NCI-H460 (cell line): ENCODE measurements around the gene RAB14. TPM values are rescaled to one million over a fixed set of nuclear protein-coding genes. Genes with fewer than 3 reads are reported as not detected.
"Not testable (repeated sequence)": the region's sequence is repeated elsewhere in the genome, so short reads cannot be mapped to it uniquely, and the experiment has no call there.

Source experiments
- DNase-seq: peaks from one replicate; pipeline ENCODE4 v3.0.0-alpha.2; 2016; ENCODE audit warnings: low read depth; ENCODE audit errors: extremely low read depth
- total RNA-seq: library from RNA; depleted of rRNA; stranded (reverse); fragments of >200 nt; shearing (Covaris generic); gene quantifications from 2 replicates; pipeline ENCODE4 v1.2.3, GENCODE V29; 2014

Gene RAB14
- total RNA-seq, 1 experiment from 2014 or later: 35.5 TPM

DNA sequence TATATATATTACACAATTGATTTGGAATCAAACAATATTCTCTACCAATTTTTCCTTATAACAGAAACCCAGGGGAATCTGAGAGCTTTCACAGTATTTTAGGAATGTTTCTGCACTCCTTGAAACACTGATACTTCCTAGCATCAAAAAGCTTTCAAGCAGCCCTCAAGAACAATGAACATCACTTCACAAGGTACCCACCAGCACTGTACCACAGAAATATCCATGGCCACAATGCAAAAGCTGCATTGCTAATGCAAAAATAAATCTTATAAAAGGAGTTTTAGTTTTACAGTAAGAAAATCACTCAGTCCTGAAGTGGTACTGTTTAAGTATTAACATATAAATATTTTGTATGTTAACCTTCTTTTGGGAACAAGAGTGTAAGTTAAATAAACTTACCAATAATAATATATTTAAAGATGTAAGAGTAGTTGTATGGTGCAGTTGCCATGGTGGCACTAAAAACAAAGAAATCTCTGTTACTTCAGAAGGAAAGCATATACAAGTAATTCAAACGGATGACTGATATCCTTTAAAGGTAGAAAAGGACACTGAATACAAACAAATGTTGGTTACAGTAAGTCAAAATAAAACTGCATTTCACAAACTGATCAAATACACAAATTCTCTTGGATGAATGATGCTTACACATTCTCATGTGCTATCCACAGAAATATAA lies 8.6 kb downstream of the RAB14 start:
- no peak for DNase-seq

DNA sequence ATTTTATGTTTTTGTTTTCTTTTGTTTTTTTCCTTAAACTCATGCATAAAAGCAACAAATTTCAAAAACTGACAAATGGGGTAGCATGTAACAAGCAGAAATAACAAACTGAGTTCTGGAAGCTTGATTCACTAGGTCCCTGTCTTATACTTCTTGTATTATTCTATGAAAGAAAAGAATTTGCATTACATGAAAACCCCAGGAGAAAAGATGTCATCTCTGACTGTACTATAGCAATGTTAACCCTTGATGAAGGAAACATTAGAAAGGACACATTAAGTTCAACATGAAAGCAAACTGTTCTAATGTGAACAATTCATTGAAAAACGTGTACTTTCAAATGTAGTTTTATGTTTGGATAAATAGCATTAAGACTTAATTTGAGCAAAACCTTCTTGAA lies 9.2 kb downstream of the RAB14 start:
- DNase-seq: no peak

DNA sequence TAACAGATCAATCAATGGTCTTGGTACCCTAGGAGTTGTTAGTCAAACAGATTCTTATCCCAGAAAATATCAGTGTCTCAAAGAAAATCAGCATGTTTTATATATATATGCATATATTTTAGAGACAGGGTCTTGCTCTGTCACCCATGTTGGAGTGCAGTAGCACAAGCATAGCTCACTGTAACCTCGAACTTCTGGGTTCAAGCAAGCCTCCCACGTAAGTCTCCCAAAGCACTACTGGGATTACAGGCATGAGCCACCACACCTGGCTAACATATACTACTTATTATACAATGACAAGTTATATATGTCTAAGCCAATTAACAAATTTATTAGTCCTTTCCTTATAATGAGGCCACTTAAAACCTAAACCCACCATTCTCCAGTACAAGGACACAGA lies 10.4 kb downstream of the RAB14 start:
- no peak for DNase-seq

DNA sequence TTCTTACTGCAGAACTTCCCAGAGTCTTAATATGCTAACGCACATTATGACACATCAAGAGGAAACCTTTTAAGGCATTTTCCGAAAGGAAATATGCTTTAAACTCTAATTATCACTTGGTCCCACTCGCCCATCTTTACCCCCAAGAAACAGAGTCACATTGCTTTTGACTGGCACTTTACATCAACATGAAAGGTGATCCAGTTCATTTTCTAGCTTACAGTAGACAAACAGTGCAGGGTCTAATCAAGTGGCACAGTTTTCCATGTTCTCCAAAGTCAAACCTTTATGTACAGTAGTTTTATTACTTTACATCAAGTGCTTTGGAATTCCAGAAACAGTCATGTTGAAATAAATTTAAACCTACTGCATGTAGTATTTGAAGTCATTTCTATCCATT lies 12.0 kb downstream of the RAB14 start:
- DNase-seq: no peak

DNA sequence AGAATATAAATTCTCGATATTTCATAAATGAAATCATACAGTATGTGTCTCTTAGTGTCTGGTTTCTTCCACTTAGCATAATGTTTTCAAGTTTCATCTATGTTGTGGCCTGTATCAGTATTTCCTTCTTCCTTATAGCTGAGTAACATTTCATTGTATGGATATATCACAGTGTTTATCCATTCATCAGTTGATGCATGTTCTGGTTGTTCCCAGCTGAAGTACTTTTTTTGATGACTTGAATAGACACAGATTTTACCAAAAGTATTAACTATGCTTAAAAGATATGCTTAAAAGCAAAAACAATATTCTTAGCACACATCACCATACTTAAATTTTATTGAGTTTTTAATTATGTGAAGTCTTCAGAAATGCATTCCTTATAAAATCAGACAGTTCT lies 12.7 kb downstream of the RAB14 start:
- DNase-seq: no peak

DNA sequence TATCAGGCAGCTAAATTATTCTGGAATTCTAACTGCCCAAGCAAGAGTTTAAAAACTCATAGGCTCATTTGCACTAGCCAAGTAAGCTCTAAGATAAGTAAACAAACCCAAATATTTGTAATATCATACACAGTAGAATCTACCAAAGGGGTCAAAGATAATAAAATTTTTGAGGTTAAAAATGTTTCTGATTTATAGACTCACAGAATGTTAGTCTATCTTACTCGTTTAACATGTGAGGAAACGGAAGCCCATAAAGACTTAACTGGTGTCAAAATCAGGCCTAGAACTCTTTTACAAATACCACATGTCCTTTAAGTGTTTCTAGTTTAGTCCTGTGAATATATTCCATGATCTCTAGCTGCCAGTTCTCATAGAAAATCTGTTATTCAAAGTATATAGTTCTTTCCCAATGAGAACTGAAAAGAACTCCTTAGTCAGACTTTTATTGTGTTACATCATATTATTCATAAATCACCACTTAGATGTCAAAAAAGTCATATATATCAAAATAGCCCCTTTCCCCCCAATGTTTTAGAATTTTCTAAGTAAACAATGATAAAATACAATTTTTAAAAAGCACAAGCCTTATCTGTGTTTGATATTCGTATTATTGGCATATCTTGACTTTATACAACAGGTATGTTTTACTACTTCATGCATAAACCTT lies 13.9 kb downstream of the RAB14 start:
- DNase-seq: no peak

DNA sequence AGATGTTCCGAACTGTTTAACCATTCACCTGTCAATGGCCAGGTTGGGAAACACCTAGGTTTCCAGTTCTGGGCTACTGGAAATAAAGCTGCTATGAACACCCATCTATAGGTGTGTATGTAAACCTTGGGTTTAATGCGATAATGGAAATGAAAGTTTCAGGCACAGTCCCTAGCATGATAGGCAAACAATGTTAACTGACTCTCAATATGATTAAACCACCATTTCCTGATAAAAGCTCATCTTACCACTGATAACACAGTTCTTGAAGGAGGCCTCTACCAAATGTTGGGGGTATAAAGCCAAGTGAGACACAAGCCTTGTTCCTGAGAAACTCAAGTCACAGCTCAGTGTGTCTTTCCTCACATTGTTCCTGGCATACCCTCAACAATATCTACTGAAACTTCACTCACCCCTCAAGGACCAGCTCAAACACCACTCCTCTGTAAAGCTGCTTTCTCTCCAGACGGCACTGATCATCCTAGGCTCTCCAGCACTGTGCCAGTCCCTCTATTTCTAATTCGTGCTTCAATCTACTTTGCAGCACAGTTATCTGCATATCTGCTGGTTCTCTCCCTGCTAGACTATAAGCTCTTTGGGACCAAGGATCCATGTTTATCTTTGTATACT lies 15.8 kb downstream of the RAB14 start:
- DNase-seq: no peak

DNA sequence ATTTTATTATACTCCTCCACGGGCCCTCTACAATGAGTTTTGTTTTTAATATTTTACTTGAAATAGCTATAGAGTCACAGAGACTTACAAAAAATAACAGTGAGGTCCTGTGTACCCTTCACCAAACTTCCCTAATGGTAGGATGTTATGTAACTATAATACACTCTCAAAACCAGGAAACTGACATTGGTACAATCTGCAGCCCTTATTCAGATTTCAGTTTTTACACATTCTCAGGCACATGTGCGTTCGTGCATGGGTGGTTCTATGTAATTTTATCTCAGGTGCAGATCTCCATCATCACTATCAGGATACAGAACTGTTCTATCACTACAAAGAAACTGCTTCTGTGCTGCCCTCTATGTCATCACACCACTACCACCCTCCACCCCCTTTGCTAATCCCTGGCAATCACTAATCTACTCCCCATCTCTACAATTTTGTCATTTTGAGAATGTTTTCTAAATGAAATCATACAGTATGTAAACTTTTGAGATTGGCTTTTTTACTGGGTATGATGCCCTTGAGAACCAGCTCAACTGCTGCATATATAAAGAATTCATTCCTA lies 16.4 kb downstream of the RAB14 start:
- DNase-seq: no peak

DNA sequence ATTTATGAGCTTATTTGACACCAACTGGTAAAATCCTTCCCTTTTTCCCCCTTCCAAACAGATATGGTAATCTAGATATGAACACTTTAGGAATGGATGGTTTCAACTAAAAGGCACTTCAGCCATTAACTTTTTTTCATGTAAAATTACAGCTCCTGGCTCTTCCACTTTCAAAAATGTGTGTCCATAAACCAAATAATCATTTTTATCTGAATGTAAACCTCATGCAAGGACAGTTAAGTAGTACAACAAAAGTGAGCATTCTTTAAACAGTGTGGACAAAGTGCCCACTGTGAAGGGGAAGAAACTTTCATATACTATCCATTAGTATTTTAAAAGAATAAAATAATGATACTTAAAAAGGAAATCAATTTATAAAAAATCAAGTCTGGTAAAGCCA lies 17.2 kb downstream of the RAB14 start:
- DNase-seq: no peak

DNA sequence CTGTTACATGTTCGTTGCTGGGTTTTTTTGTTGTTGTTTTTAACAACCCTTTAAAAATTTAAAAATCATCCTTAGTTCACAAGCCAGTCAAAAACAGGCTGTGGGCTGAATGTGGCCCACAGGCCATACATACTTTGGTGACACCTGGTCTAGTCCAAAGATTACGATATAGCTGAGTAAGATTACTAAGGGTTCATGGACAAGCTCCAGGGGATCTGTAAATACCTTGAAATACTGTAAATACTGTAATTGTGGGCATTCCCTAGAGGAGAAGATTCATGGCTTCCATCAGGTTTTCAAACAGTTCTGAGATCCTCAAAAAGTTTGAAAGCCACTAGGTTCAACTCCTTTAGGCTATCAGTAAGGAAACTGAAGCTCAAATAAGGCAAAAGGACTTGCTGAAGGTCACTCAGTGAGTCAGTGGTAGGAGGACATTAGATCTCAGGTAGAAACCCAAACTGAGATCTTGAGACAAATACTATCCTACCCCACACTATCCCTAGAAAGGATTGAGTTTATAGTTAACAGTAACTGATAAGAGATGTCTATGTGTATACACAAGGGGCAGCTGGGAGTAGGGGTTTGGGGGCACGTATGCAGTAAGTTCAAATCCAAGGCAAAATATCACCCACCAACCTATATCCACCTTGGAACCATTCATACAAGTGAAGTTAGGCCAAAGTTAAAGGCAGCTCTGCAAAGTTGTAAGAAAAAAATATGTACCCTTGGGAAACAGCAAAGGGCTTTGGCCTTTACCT lies 17.8 kb downstream of the RAB14 start:
- no peak for DNase-seq

DNA sequence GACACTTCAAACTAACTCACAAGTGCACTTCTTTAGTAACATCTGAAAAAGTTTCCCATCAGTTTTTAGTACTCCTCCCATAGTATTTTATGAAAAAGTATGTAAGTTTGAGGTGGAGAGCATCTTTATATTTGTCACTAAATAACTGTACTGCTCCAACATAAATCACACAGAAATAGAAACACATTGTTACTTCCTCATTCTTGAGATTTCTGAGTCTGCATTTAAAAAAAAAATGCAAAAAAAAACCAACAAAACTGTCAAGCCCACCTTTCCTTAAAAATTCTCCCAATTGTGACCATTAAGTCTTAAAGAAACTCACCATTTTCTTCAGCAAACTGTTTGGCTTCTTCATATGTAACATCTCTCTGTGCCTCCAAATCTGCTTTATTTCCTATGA lies 18.7 kb downstream of the RAB14 start:
- DNase-seq: no peak

DNA sequence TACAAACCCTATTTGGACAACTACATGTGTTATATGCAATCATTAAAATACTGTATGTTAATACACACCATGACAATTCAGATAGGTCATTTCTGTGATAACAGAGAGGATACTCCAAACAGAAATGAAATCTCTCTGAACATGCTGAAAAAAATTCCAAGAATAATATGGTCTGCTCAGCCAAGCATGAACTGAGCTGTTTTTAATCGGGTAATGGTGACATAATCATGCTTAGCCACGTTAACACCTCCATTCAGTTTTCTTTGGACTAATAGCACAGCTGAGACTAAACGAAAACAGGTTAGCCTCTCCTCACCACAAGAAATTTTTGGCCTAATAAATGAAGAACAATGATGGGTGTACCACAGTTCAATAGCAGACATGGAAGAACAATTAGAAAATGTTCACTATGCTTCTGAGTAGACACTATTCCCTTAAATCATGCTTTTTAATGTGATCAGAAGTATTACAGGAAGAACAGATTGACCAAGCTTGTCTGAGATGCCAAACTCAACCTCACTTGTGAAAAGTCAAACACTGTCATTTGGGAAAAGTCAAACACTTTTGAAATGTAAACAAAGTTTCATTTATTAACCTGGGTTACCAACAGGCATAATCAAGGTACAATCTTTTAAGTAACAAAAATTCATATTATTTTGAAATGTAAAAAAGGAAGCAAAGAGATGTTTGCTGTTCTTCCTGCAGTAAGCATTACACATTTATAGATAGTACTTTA lies 19.4 kb downstream of the RAB14 start:
- DNase-seq: no peak

DNA sequence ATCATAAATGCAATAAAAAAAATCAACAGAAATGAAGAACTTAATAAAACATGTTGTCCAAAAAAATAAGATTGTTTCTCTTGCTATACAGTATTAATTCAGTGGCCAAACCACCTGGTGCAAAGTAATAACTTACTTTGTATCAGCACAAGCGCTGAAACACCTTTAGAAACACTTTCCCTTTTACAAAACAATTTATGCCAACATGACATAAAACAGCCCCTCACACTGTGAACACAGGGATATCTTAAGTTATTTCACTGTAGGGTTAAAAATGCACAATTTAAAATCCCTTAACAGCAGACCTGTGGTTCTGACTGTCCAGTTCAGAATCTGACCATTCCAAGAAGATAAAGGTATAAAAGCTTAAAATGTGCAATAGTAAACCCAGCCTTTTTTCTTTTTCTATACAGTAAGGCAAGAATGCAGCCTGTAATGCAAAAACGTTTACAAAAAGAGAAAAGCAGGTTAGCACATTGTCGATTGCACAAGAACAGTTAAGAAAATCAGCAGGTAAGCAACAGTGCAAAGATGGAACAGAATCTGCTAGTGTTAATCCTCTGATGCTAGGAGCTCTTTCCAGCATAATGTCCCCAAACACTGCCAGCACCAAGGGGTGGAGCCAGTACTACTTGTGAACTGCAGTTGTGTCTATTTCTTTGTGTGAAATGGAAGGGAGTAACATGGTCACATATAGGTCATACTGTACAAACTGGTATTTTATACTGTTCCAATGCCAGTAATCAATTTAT lies 21.6 kb downstream of the RAB14 start:
- no peak for DNase-seq

DNA sequence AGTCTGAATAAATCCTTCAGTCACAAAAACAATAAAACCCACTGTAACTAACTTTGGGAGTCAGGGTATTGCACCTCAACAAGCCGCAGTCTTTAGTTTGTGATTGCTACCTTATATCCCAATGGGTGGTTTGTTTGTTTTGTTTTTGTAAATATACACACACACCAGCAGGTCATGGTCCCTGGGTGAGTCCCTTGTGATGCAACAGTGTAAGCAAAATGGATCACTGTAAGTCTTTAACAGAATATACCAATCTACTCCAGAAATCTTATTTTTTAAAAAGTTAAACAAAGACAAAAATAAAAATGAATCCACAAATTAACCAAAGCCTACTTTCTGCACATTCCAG lies 22.3 kb downstream of the RAB14 start:
- not testable (repeated sequence) for DNase-seq

DNA sequence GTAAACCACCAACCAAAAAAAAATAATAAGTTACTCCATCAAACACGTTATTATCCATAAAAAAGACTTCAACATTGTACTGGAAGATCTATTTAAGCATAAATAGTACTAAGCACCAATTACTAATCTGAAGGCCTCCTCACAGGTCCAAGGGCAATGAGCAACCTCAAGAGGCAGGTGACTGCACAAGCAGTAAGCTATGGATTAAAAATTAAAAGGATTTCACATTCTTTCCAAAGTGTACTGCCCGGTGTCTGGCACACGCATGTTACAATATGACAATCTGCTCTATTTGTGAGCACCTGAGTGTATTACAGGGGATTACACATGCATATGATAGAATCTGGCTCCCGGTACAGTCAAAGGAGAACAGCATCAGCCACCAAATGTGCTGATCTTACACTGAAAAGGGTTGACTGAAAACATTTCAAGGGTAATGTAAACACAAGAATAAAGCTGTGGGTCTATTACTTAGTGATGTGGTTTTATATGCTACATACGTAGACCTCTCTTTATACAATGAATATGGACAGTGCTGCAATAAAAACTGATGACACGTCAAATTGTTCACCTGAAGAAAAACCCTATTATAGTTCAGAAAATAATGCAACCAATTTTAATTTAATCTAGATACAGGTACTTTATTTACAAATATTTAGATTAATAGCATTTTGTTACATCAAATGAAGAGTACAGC lies 22.8 kb downstream of the RAB14 start:
- DNase-seq: no peak

DNA sequence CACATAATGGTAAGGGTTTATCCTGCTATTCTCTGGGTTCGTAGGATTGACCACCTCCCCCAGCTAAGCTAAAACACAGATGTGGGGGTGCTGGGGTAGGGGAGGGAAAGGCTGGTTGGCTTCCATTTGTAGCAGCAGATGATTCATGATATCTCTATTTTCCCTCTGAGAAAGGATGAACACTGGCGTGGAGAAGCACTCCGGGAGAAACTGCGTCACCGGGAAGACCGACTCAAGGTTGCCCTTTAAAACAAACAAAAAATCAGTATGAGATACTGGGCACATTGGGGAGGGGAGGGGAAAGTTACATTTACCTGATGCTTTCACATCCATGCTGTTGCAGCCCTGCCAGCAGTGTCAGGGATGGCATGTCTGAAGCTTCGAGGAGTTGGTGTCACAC lies 28.2 kb downstream of the RAB14 start:
- no peak for DNase-seq

DNA sequence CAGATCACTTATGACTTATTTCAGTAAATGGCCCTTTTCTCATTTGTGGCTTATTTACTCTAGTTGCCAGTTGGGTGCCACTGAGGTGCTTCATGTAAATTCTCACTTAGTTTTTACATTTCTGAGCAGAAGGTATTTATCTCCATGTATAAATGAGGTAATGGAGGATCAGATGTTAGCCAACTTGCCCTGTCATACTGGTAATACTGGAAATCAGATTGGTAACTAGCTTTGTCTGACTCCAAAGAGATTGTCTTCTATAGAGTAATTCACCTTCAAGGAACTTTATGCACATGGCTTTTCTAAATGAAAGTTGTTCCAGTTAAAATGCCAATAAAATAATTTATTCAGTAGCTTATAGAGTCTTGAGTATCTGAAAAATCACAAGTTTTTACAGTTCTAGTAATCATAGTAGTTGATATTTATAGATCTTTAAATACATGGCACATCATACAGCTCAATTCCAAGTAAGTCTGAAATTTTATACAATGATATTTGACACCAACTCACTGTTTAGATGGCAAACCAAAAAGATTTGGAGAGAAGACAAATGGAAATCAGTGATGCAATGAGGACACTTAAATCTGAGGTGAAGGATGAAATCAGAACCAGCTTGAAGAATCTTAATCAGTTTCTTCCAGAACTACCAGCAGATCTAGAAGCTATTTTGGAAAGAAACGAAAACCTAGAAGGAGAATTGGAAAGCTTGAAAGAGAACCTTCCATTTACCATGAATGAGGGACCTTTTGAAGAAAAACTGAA lies 28.8 kb downstream of the RAB14 start:
- DNase-seq: no peak

DNA sequence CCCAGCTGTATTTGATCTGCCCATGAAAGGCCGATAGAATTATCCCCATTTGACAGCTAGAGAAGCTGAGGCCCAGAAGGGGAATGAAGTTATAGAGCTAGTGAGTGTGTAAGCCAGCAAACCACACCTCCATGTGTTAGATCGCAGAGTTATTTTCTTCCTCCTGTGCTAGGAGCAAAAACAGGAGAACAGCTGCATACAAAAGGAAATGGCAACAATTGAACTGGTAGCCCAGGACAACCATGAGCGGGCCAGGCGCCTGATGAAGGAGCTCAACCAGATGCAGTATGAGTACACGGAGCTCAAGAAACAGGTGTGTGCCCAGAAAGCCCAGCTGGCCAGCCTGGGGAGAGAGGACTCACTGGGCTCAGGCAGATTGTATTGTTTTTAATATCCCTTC lies 30.4 kb downstream of the RAB14 start:
- DNase-seq: no peak
